Fibroblast of the conjunctiva (primary cell): ENCODE measurements around the gene ERBB4.
"Not testable (repeated sequence)": the region's sequence is repeated elsewhere in the genome, so short reads cannot be mapped to it uniquely, and the experiment has no call there.

Source experiments
- DNase-seq: peaks from one replicate; pipeline ENCODE4 v3.0.0-alpha.2; 2010; ENCODE audit warnings: low read depth

ERBB4 gene

DNA sequence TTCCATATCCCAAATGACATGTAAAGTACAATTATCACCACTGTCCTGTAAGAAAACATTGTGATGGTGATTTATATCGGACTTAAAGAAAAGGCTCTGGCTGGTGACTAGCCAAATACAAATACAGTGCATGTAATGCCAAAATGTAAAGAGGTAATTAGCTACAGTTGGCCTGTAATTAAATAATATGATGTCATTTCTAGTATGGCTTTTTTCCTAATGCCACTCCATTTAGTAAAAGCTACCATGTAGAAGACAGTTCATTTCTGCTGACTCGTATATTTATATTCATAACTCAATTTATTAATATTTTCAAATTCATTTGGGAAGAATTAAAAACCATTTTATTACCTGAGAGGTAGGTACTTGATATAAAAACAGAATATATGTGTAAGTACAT lies 815.7 kb downstream of the ERBB4 start:
- DNase-seq, result no peak

DNA sequence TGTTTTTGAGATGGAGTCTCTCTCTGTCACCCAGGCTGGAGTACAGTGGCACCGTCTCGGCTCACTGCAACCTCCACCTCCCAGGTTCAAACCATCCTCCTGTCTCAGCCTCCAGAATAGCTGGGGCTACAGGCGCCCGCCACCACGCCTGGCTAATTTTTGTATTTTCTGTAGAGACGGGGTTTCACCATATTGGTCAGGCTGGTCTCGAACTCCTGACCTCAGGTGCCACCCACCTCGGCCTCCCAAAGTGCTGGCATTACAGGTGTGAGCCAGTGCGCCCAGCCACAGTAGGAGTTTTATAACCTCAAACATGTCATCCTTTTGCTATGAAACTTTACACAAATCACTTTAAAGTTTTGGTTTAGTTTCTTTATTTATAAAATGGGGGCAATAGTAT lies 816.7 kb downstream of the ERBB4 start:
- not testable (repeated sequence) for DNase-seq

GRCh38 chr2:211709389-211709788 lies 829.2 kb downstream of the ERBB4 start:
- DNase-seq, result no peak

DNA sequence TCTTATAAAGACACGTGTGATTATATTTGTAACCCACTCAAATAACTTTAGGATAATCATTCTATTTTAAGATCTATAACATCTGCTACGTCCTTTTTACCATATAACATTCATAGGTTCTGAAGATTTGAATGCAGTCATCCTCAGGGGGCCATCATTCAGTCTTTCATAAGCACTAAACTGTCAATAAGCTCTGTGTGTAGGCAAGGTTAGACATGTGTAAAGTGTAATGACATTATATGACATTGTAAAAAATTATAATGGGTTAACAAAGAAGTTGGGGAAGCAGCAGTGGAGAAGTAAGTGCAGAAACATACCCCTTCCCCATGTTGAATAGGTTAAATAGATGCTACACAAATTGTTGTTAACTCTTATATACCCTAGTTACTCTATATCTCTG lies 845.9 kb downstream of the ERBB4 start:
- no peak for DNase-seq

- DNase-seq, result no peak
Measured at GRCh38 chr2:211690736-211691135, 847.9 kb downstream of the ERBB4 start.

GRCh38 chr2:211688196-211688595 lies 850.4 kb downstream of the ERBB4 start:
- no peak for DNase-seq

DNA sequence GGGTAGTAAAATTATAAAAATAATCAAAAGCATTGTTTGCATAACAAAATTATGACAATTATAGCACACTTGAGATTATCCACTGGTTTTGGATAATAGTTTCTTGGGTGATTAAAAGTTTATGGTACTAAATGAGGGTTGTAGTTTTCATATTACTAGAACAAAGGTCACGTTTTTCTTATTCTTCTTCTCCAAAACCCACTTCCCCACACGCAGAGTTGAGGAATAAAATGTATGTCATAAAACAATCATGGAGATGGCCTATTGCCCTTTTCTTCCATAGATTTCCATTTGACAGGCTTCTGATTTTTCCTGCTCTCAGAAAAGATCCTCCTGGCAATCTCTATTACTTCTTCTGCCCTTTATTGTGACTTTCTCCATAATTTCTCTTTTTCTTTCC lies 863.9 kb downstream of the ERBB4 start:
- DNase-seq, result no peak

DNA sequence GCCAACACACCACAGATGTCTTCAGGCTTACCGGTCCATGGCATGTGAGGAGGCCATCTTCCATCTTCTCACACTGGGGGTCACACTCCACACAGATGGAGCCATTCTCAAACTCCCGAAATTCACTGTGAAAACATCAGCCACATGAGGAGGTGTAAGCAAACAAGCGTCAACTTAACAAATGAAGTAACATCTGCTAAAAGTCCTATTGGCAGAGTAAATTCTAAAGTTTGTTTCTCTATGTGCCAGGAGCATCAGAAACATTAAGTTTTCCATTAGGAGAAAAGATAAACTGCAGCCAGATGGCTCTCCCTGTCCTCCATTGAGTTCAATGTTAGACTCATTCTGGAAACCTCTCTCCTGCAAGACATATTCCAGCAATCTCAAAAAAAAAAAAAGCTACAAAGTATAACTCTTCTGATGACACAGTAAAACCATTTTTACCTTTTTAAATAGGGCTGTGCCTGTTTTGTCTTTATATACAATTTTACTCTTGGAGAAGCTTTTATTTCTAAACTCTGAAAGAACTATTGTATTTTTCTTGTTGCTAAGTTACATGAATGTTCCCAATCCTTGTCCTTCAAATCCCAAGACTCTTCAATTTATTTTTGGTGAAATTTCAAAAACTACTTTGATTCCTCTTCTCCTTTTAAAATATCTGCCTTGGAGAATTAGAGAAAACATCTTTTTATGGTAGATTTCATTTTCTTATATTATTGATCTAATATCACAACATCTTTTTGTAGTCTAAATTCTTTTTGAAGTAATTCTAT lies 865.3 kb downstream of the ERBB4 start:
- DNase-seq, result no peak

- DNase-seq, result no peak
Measured at GRCh38 chr2:211671977-211672376, 866.6 kb downstream of the ERBB4 start.

- DNase-seq, result no peak
Measured at GRCh38 chr2:211665299-211665698, 873.3 kb downstream of the ERBB4 start.

- no peak for DNase-seq
Measured at GRCh38 chr2:211664321-211664720, 874.3 kb downstream of the ERBB4 start.

GRCh38 chr2:211654211-211654780 lies 884.3 kb downstream of the ERBB4 start:
- no peak for DNase-seq

GRCh38 chr2:211652327-211652726 lies 886.3 kb downstream of the ERBB4 start:
- no peak for DNase-seq

DNA sequence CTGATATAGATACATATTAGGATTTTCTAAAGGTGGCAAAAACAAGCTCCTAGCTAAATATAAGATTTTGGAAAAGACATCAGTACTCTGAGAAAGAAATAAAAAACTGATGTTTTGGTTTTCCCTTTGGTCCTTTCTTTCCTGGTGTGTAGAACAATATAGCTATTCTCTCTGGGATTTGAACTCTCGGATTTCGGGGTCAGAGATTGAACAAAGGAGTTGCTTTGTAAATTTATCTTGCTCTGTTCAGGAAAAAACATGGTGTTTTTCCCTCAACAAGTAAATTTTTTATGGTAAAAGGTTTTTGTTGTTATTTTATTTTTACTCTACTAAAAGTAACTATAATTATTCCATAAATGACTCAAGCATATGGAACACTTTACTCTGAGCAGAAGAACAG lies 889.3 kb downstream of the ERBB4 start:
- no peak for DNase-seq

DNA sequence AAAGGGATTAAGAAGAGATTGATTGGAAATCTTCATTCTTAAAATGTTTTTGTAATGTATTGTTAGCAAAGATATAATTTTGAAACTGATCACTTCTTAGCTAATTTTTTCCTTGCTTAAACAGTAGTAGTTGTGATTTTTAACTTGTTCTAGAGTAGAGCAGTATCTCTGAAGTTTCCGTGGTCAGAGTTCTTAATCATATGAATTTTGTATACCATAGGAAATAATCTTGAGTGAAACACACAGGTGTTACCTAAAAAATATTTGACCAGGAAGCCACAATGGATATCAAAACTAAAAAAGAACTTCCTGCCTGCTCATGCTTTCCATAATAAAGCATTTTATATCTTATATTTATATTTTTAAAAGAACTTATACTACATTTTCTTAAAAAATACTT lies 907.1 kb downstream of the ERBB4 start:
- DNase-seq, result no peak

DNA sequence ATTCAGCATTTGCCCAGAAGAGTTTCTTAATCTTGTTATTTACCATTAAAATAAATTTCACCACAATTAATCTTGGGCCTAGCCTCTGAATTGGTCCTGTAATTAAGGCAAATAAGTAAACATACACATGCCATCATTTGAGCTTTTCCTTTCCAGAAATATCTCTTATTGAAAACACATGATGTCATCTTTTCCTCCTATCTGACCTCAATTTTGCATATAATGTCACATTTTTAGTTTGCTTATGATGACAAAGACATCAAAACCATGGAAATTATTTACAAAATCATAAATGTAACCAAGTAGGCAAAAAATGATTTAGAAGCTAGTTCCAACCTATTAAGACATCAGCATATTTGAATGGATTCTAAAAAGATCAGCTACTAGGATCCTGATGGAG lies 915.5 kb downstream of the ERBB4 start:
- DNase-seq, result no peak

GRCh38 chr2:211620986-211621385 lies 917.6 kb downstream of the ERBB4 start:
- DNase-seq, result no peak

GRCh38 chr2:211617803-211618202 lies 920.8 kb downstream of the ERBB4 start:
- no peak for DNase-seq

GRCh38 chr2:211611621-211612020 lies 927.0 kb downstream of the ERBB4 start:
- DNase-seq, result no peak

GRCh38 chr2:211611061-211611518 lies 927.5 kb downstream of the ERBB4 start:
- DNase-seq, result no peak

GRCh38 chr2:211609127-211609526 lies 929.5 kb downstream of the ERBB4 start:
- no peak for DNase-seq

DNA sequence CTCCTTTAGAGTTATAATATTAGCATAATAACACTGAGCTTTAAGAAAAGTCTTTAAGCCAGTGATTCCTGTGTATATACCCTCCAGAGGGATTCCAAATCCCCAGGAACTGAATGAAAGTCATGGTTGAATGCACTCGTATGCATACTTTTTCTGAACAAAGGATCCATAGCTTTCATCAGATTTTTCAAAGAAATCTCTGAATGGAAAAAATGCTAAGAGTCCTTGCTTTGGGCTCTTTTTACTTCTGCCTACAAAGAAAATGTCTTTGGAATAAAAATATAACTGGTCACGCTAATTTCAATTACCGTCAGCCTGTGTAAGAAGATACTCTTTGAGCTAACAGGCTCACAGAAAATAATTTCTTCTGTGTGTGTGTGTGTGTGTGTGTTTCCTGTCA lies 939.5 kb downstream of the ERBB4 start:
- DNase-seq, result no peak

DNA sequence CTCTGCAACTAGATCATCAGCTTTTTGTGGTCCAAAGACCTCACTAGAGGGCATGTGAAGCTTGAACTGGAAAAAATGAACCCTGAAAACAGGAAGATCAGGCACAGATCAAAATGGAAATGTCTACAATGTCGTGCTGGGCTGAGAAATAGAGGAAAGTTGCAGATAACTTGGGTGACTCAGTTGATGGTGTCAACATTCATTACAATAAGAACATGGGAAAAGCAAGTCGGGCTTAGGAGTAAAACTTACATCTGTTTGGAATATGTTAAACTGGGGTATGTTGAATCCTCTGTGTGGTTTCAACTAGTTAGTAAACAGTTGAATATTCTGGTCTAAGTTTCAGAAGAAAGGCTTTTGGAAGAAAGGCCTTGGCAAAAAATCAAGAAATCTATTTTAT lies 940.4 kb downstream of the ERBB4 start:
- no peak for DNase-seq

- not testable (repeated sequence) for DNase-seq
Measured at GRCh38 chr2:211592006-211592405, 946.6 kb downstream of the ERBB4 start.
